Dermis microvascular lymphatic vessel endothelial cell (primary cell): ENCODE results near the gene CHST8. TPM values are rescaled to one million over a fixed set of nuclear protein-coding genes. Genes with fewer than 3 reads are reported as not detected.
"Not testable (repeated sequence)": the region's sequence is repeated elsewhere in the genome, so short reads cannot be mapped to it uniquely, and the experiment has no call there.

Experiments
- DNase-seq, 2 donors: peaks; one replicate each; pipeline versions ENCODE4 v3.0.0 to v3.0.0-alpha.2; 2010; ENCODE audit warnings: low read depth in 2 of 2
- total RNA-seq: library from RNA; depleted of rRNA; stranded (reverse); fragments of >200 nt; gene quantifications from 2 replicates; pipeline ENCODE4 v1.2.1, GENCODE V29; 2014

CHST8 gene
- total RNA-seq, 1 donor from 2014 or later = under 0.01 TPM

- peak in 1 of 2 donors; percentile 54 for DNase-seq
These were observed 188.2 kb downstream of the CHST8 start for GRCh38 chr19:33809960-33810359.

- no peak for DNase-seq
These were observed 189.1 kb downstream of the CHST8 start for GRCh38 chr19:33810821-33811220.

- no peak for DNase-seq
These were observed 189.5 kb downstream of the CHST8 start for GRCh38 chr19:33811246-33811645.

GRCh38 chr19:33811736-33812387, 190.1 kb downstream of the CHST8 start:
- no peak for DNase-seq

- no peak for DNase-seq
These were observed 190.9 kb downstream of the CHST8 start for GRCh38 chr19:33812388-33813330.

GRCh38 chr19:33813391-33814101, 191.8 kb downstream of the CHST8 start:
- DNase-seq = no peak

GRCh38 chr19:33814181-33815165, 192.7 kb downstream of the CHST8 start:
- no peak for DNase-seq

- DNase-seq = no peak
These were observed 193.9 kb downstream of the CHST8 start for GRCh38 chr19:33815380-33816340.

GRCh38 chr19:33818411-33818810, 196.7 kb downstream of the CHST8 start:
- no peak for DNase-seq

GRCh38 chr19:33819078-33819477, 197.3 kb downstream of the CHST8 start:
- DNase-seq = not testable (repeated sequence)

- no peak for DNase-seq
These were observed 197.7 kb downstream of the CHST8 start for GRCh38 chr19:33819506-33819879.

- peak in 1 of 2 donors; percentile 61 for DNase-seq
These were observed 198.4 kb downstream of the CHST8 start for GRCh38 chr19:33819880-33820781.

- DNase-seq = no peak
These were observed 200.1 kb downstream of the CHST8 start for GRCh38 chr19:33821871-33822270.

Other genes with a start within 250 kb of the CHST8 start
- gene CEBPG, start 248.2 kb upstream of the CHST8 start, total RNA-seq = 23.9 and 26.3 TPM in 2 replicates
- 57.6 and 80.3 TPM in 2 replicates for gene PEPD, start 100.2 kb upstream of the CHST8 start, total RNA-seq
- gene KCTD15, start 174.9 kb downstream of the CHST8 start, total RNA-seq = 34.5 and 50.7 TPM in 2 replicates